HG03066 (cell line): ENCODE results near the gene ARHGAP42.
"Not testable (repeated sequence)": the region's sequence is repeated elsewhere in the genome, so short reads cannot be mapped to it uniquely, and the experiment has no call there.

Source experiments
- ATAC-seq: cut with Tn5 transposase; IDR thresholded peaks from one replicate; pipeline ENCODE4 v1.9.1; 2021; ENCODE audit warnings: low read depth; ENCODE audit not compliant: unreplicated experiment

The ARHGAP42 gene

DNA sequence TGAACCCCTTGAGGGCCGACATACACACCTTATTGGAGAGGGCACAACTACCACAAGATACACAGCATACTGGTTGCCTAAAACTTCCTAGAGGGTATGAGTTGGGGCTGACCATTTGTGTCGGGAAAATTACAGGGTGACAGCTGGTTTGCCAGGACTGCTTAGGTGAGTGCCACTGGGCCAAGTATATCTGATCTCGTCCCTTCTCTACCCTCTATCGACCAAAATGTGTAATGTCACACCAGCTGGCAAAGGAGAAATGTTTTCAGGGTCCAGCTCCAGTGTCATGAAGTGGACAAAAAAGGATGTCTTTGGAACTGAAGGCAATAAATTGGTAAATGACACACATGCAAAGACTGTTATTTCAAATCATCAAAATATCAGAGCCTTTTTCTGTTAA is 316.4 kb downstream of the ARHGAP42 start:
- ATAC-seq: no peak

DNA sequence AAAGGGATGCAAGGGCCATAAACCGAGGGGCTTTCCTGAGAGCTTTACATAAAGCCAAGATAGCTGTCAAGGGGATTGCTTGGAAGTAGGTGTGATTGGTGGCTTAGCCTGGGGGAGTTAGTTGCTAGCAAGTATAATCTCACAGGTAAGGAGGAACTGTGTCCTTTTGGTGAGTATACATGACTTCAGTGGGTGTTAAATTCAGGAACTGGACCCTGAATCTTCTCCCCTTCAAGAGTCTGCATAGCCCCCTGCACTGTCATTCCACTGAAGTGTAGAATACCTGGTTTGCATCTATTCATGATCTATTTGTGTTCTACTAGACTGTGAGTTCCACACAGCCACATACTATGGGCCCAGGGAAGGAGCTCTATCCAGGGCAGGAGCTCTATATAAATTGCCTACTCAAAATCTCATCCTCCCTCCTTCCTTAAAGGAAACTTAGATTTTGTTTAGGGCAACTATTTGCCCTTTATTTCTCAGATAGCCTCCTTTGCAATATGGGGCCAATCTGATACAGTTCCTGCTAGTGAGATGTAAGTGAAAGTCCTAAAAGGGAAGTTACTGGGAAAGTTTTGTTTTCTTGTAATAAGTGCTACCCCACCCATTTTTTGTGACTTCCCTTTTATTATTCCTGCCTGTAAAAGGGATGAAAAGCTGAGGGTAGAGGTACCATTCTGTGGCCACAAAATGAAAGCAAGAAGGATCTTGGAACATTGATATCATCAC is 322.0 kb downstream of the ARHGAP42 start:
- no peak for ATAC-seq

DNA sequence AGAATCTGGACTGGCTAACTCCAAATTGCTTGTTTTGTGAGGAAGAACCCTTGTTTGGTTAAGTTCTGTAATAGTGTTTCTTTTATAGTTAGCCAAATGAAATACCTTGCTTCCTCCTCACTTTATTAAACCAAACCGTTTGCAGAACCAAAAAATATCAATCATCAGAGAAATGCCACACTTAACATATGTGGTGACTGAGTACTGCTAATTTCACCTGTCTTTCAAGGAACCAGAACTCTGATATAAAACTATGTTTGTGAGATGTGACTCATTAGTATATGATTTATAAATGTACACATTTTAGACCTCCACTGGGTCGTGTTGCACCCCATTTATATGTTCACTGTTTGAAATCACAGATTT is 322.6 kb downstream of the ARHGAP42 start:
- ATAC-seq: no peak

DNA sequence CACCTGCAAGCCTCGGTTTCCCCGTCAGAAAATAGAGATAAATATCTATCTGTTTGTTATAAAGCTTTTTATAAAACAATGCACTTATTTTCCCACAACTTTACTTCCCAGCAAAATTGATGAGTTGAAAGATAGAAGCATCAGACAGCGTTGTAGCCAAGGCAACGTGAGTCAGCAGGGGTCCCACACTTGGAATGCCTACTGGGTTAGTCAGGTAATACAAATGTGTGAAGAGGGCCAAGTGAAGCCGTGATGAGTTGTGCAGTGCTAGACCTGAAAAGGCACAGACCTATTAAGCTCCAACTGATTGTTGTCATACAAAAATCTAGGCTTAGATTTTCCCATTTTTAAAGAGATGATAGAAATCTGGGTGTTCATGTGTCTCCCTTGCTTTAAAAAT is 323.8 kb downstream of the ARHGAP42 start:
- ATAC-seq: no peak

DNA sequence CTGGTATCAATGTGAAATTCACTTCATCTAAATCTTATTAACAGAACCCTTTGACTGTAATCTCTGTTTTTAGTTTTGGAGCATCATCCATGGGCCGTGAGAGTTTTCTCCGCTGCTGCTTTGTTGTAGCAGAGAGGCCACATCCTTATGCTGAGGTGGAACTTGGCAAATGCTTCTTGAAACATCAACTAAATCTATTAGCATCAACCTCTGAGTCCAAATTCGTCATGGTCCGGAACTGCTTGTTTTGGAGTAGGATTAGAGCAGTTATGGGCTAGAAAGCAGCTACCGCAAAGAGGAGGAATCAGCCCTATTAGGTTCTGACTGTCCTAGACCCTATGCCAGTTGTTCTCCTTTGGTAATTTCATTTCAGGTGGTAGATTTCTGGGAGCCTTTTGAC is 324.8 kb downstream of the ARHGAP42 start:
- no peak for ATAC-seq

DNA sequence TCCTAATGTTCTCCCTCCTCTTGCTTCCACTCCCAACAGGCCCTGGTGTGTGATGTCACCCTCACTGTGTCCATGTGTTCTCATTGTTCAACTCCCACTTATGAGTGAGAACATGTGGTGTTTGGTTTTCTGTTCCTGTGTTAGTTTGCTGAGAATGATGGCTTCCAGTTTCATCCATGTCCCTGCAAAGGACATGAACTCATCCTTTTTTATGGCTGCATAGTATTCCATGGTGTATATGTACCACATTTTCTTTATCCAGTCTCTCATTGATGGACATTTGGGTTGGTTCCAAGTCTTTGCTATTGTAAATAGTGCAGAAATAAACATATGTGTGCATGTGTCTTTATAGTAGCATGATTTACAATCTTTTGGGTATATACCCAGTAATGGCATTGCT is 326.6 kb downstream of the ARHGAP42 start:
- ATAC-seq: not testable (repeated sequence)

DNA sequence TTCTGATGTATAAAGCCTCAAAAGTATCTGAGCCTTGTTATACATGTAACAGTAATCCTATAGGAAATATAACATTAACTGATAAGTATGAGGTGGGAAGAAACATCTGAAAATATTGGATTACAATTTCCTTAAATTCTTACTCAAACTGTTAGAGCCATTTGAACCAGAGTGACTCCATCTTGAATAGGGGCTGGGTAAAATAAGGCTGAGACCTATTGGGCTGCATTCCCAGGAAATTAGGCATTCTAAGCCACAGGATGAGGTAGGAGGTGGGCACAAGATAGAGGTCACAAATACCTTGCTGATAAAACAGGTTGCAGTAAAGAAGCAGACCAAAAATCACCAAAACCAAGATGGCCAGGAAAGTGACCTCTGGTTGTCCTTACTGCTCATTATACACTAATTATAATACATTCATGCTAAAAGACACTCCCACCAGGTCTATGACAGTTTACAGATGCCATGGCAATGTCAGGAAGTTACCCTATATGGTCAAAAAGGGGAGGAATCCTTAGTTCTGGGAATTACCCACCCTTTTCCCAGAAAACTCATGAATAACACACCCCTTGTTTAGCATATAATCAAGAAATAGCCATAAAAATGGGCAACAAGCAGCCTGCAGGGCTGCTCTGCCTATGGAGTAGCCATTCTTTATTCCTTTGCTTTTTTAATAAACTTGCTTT is 327.7 kb downstream of the ARHGAP42 start:
- no peak for ATAC-seq

DNA sequence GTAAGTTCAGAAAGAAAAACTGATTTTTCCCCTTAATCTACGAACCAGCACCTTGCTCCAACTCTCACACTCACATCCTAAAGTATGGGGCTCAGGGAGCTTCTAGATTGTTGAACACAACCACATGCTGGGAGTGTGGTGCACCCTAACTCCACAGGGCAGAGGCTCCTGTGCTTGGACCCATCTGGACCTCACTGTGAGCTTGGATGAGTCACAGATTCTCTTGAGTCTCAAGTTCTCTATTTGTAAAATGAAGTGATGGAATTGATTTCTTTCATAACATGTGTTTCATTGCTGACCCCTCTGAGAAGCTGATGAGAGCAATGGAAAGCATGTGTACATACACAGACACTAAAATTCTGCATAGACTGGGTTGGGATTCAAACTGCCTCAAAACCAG is 332.8 kb downstream of the ARHGAP42 start:
- ATAC-seq: no peak

DNA sequence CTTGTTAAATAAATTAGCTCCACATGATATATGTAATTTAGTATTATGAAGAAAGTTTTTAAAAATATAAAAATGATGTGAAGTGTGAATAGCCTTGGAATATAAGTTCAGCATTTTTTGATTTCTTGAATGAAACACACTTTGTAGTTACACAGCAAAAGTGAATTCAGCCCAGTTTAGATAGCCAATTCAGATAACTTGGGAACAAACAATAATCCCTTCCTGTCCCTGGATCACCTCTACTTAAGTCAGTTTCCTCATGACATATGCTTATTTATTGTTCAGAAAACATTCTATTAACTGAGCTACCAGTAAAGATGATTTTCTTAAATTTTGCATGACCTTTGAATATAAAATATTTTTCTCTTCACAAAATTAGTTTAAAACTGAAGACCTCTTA is 335.2 kb downstream of the ARHGAP42 start:
- ATAC-seq: no peak

DNA sequence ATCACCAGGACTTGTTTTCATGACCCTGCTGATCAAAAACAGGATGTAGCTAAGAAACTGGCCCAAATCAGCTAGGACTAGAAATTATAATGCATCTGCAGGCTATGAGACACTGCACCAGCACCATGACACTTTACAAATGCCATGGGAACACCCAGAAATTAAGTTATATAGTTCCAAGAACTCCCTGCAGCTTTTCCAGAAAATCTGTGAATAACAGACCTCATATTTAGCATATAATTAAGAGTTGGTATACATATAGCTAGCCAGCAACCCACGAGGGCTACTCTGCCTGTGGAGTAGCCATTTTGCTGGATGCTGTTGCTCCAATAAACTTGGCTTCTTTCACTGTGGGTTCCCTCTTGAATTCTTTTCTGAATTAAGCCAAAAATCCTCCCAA is 341.6 kb downstream of the ARHGAP42 start:
- no peak for ATAC-seq

DNA sequence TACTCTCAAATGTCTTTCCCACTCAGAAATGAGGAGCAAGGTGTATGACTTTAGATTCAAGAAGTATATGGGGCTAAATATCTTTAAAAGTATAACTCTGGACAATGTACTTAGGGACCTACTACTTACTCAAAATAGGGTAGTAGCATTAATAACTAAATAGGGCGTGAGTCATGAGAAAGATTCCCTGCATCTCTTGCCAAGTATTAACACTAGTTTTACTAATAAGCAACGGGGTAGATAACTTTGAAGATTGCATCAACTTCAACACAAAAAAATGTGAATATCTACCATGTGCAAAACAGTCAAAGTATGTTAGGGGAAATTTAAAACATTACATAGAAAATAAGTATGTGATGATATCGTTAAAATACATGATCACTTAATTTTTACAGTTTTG is 342.9 kb downstream of the ARHGAP42 start:
- ATAC-seq: no peak

DNA sequence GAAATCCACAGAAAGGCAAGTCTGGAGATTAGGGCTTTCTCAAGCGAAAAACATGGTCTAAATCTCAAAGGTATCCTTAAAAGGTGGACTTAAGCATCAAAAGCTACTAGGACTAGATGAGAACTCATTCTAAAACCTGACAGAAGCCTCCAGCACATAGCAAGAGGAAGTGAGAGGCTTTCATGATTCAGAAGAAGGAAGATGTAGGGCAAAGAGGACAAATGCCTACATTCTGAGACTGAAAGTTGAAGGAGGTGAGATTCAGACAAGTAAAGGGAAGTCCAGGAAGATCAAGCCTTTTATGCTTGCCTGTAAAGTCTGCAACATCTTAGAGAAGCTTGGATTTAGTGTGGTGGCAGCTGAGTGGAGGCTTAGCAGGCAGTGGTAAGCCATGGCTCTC is 343.6 kb downstream of the ARHGAP42 start:
- no peak for ATAC-seq

DNA sequence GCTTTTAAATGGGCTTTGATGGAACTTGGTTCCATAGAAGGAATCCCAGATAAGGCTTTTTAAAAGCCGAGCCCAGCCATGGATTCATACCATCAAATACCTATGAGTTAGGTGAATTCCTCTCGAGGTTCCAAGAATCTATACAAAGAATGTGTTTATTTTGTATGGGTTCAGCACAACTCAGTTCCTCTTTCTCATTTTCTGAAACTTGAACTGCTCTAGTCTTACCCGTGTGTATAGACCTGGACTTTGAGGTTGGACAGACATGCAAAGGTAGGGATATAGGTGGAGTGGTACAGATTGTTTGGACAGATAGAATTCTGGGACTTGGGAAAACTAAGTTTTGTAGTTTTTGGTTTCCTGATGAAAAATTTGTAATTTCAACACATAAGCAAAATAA is 344.6 kb downstream of the ARHGAP42 start:
- ATAC-seq: no peak

DNA sequence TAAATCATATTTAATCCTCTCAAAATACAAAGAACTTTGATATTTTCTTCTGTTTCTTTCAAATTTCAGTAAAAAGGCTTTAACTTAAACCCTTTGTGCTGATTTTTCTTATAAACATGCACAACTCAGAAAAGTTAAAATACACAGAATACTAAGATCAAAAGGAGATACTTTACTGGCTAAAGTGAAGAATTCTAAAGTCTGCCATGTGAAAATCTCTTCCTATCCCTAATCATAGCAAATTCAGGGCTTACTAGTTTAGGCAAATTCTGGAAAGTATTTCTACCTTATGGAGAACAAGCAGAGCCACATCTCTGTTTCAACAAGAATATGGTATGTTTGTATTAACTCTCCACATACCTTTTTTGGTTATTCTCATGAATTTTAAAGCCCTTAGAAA is 345.9 kb downstream of the ARHGAP42 start:
- no peak for ATAC-seq

DNA sequence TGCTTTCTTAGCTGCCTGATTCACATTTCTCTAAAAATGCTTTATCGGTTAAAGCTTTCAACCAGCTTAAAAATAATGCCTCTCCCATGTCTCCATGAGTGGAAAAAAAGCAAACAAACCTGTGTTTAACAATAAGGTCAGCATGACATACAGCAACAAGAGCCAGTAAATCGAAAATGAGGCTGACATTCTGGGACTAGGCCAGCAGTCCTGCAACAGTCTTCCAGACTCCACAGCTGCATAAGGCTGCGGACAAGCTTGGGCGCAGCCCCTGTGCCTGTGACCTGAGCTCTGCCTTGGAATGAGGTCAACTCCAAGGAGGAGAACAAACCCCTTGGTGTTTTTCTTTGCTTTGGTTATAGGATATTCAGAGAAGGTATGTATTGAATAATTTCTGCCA is 347.0 kb downstream of the ARHGAP42 start:
- ATAC-seq: no peak

DNA sequence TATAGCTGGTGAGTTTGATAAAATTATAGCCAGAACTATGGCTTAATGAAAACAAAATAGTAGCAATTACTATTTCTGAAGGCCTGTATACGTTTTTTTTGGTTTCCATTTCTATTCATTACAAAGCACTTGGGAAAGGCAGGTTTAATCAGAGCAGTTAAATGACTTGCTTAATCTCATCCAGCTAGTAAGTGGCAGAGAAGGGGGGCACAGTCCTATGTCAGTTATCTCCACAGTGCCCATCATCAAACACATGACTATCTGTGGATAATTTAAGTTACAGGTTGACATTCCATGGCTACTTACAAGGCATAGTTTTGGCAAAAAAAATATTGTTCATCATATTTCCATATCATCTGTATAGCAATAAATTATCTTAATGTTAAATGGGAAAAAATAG is 348.8 kb downstream of the ARHGAP42 start:
- no peak for ATAC-seq
